Endodermal cell (in vitro differentiated cells): ENCODE measurements around the gene RBM20. TPM values are rescaled to one million over a fixed set of nuclear protein-coding genes. Genes with fewer than 3 reads are reported as not detected.

Experiments
- DNase-seq: peaks from one replicate; pipeline ENCODE4 v3.0.0-alpha.2; 2017
- H3K27ac ChIP-seq: 2 replicates; pipeline ENCODE4 v1.5.1; 2013; ENCODE audit warnings: mild to moderate bottlenecking, low read depth, low read length, moderate library complexity
- H3K27me3 ChIP-seq: 2 replicates; pipeline ENCODE4 v1.6.1; 2013; ENCODE audit warnings: mild to moderate bottlenecking, low read length, moderate library complexity; ENCODE audit not compliant: insufficient read depth, control insufficient read depth, poor library complexity, severe bottlenecking
- H3K36me3 ChIP-seq: 2 replicates; pipeline ENCODE4 v1.7.0; 2013; ENCODE audit warnings: mild to moderate bottlenecking, low read length, moderate library complexity; ENCODE audit not compliant: control insufficient read depth, insufficient read depth
- H3K4me1 ChIP-seq: one replicate; pipeline ENCODE4 v1.7.0; 2013; ENCODE audit warnings: low read length; ENCODE audit not compliant: control insufficient read depth, insufficient read depth
- H3K4me3 ChIP-seq: 2 replicates; pipeline ENCODE4 v1.5.1; 2013; ENCODE audit warnings: mild to moderate bottlenecking, low read length, moderate library complexity
- H3K9ac ChIP-seq: 2 replicates; pipeline ENCODE4 v1.6.1; 2013; ENCODE audit warnings: mild to moderate bottlenecking, low read length, moderate library complexity; ENCODE audit not compliant: poor library complexity, severe bottlenecking; ENCODE audit errors: extremely low read depth
- H3K9me3 ChIP-seq: 2 replicates; pipeline ENCODE4 v1.6.1; 2013; ENCODE audit warnings: mild to moderate bottlenecking, low read length, moderate library complexity; ENCODE audit not compliant: control insufficient read depth
- H3K27ac Mint-ChIP-seq: 2 replicates; pipeline ENCODE4 v1.8.0; 2020; ENCODE audit warnings: mixed read lengths
- H3K27me3 Mint-ChIP-seq: 2 replicates; pipeline ENCODE4 v1.8.0; 2021; ENCODE audit warnings: mild to moderate bottlenecking, mixed read lengths; ENCODE audit not compliant: insufficient read depth
- H3K36me3 Mint-ChIP-seq: 2 replicates; pipeline ENCODE4 v1.8.0; 2020; ENCODE audit warnings: low read depth, mixed read lengths
- H3K4me1 Mint-ChIP-seq: 2 replicates; pipeline ENCODE4 v1.8.0; 2020; ENCODE audit warnings: mixed read lengths
- H3K4me3 Mint-ChIP-seq: 2 replicates; pipeline ENCODE4 v1.8.0; 2020; ENCODE audit warnings: mild to moderate bottlenecking, moderate library complexity, mixed read lengths
- H3K9me3 Mint-ChIP-seq: 2 replicates; pipeline ENCODE4 v1.8.0; 2020; ENCODE audit warnings: mild to moderate bottlenecking, mixed read lengths
- CTCF ChIP-seq: fragments of 200-600 bp; sonication (generic); conservative IDR thresholded peaks from 2 replicates; pipeline ENCODE4 v1.5.0; 2021; ENCODE audit warnings: antibody characterized with exemption, mild to moderate bottlenecking
- WGBS, 2 experiments: methylation state at CpG; one replicate each; pipeline versions ENCODE4 v1.1.5 to v1.1.7; 2013; ENCODE audit warnings: missing lambda C conversion rate in 2 of 2, mixed read lengths in 1 of 2; ENCODE audit not compliant: insufficient coverage in 1 of 2, insufficient read length in 1 of 2; 5-methylcytosine and 5-hydroxymethylcytosine counted together
- total RNA-seq, 2 donors: library from RNA; stranded (reverse); fragmentation: NEBNext Ultra II Directional in 1 of 2; extraction: Animal tissue kit (Norgen Biotek cat#: 25700) in 1 of 2; gene quantifications; 2 replicates in 1 of 2; 3 replicates in 1 of 2; pipeline ENCODE4 v1.2.1, GENCODE V29; 2021

The RBM20 gene
- total RNA-seq, 2 donors from 2014 or later = 6.2 to 7.0 TPM

- Histone ChIP-seq H3K4me3 (no peak overlapping the region), H3K9me3 (no peaks in the 10 kb centered on the region), H3K9ac (no peak overlapping the region), H3K27me3 (no peaks in the 10 kb centered on the region), H3K27ac (no peak overlapping the region), H3K4me1 (no peaks in the 10 kb centered on the region), H3K36me3 (peaks cover 8% of the 10 kb centered on the region)
- 90 to 98% methylated on average over 6 of the region's 6 CpGs for WGBS, 2 experiments
- Mint-ChIP-seq H3K27me3 (peaks cover 6% of the 10 kb centered on the region), H3K9me3 (no peaks in the 10 kb centered on the region), H3K36me3 (no peaks in the 10 kb centered on the region), H3K4me3 (no peak overlapping the region), H3K27ac (no peak overlapping the region), H3K4me1 (peaks cover 24% of the 10 kb centered on the region)
- TF ChIP-seq CTCF = no peak
- DNase-seq = no peak
Observed at GRCh38 chr10:110784198-110784597, 140.1 kb downstream of the RBM20 start.

GRCh38 chr10:110786172-110786571 is 142.0 kb downstream of the RBM20 start:
- H3K36me3 ChIP-seq = peaks cover 8% of the 10 kb centered on the region
- H3K9me3 Mint-ChIP-seq = no peaks in the 10 kb centered on the region
- no peak overlapping the region for H3K4me3 ChIP-seq
- H3K9ac ChIP-seq = no peak overlapping the region
- peaks cover 24% of the 10 kb centered on the region for H3K4me1 Mint-ChIP-seq
- peaks cover 4% of the 10 kb centered on the region for H3K27me3 ChIP-seq
- peaks cover 4% of the 10 kb centered on the region for H3K27me3 Mint-ChIP-seq
- no peaks in the 10 kb centered on the region for H3K4me1 ChIP-seq
- no peak for TF ChIP-seq CTCF
- WGBS, 2 experiments = 81 to 93% methylated on average over 8 of the region's 8 CpGs
- no peaks in the 10 kb centered on the region for H3K9me3 ChIP-seq
- peak; percentile 59 for DNase-seq
- H3K4me3 Mint-ChIP-seq = no peak overlapping the region
- no peaks in the 10 kb centered on the region for H3K36me3 Mint-ChIP-seq
- no peak overlapping the region for H3K27ac ChIP-seq
- peak overlapping the region; percentile 27 for H3K27ac Mint-ChIP-seq

- Histone ChIP-seq H3K9me3 (no peaks in the 10 kb centered on the region), H3K4me3 (no peak overlapping the region), H3K27ac (no peak overlapping the region), H3K4me1 (no peaks in the 10 kb centered on the region), H3K36me3 (peaks cover 8% of the 10 kb centered on the region), H3K9ac (no peak overlapping the region), H3K27me3 (peaks cover 4% of the 10 kb centered on the region)
- TF ChIP-seq CTCF = no peak
- Mint-ChIP-seq H3K9me3 (no peaks in the 10 kb centered on the region), H3K36me3 (no peaks in the 10 kb centered on the region), H3K27me3 (peaks cover 4% of the 10 kb centered on the region), H3K4me3 (no peak overlapping the region), H3K4me1 (peaks cover 24% of the 10 kb centered on the region), H3K27ac (no peak overlapping the region)
- 90 to 96% methylated on average over 4 to 7 of the region's 8 CpGs for WGBS, 2 experiments
- no peak for DNase-seq
Observed at GRCh38 chr10:110788620-110789385, 144.7 kb downstream of the RBM20 start.
